ENCODE measurements around the gene ZNF776.
"Not testable (repeated sequence)": the region's sequence is repeated elsewhere in the genome, so short reads cannot be mapped to it uniquely, and the experiment has no call there.

Gene ZNF776

GRCh38 chr19:57746580-57747471 is at the start of gene ZNF776:
Gene ZNF776, plus strand, starts transcription at chr19:57746815. Its CDS starts 244 bp downstream, at chr19:57747059.
- peak; percentile 99 for FAIRE-seq

GRCh38 chr19:57701625-57702024 is 45.0 kb upstream of the ZNF776 start:
- FAIRE-seq = no peak

GRCh38 chr19:57706346-57706745 is 40.3 kb upstream of the ZNF776 start:
- FAIRE-seq = no peak

DNA sequence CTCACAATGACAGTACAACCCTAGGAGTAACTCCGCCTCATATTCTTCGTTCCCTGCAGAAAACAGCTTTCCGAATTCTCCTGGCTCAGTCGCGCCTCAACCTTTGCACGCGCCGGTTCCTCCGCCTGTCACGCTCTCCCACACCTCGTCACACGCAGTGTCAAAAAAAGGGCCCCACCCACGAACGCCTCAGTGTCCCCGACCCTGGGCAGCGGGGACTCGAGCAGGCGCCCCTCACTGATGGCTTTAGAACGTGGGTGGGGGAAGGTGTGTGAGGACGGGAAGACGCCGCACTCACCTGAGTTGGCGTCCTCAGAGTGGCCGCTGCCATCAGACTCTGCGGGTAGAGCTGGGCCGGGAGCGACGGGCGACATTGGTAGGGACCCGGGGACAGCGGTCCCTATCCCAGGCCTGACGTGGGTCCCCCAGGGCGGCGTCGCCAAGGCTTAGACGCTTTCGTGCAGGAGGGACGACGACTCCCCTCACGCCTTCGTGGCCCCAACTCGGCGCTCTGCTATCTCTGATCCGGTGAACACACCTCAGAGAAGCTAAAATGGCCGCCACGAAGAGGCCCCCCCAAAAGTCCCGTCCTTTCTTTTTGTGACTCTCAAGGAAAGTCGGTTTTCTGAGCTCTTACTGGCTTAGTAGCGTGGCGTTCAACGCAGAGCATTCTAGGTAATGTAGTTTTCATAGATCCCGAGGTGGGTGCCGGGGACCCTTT is 37.8 kb upstream of the ZNF776 start, which contains the start of gene ZNF154:
ZNF154 (minus strand) TSS at position 564 of the 721 bp plus-strand sequence; CDS start at position 331, 233 bp downstream.
- FAIRE-seq = no peak

- FAIRE-seq = no peak
These were observed 37.0 kb upstream of the ZNF776 start for GRCh38 chr19:57709616-57710015.

GRCh38 chr19:57712222-57712621 is 34.4 kb upstream of the ZNF776 start:
- FAIRE-seq = no peak

DNA sequence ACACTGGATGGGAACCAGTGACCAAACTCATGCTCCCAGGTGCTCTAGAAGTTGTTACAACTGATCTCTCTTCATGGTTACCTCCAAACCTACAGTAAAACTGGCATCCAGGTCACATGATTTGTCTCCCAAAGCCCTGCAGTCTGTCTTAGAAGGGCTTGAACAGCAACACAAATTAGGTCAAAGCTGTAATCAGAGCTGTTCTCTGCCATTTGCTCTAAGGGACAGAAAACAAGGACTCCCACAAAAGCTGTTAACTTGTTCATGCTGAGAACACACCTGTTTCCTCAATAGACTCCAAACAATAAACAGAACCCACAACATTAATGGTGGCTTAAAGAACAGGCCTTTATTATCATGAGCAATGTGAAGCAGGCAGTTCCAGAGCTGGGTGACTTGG is 27.2 kb upstream of the ZNF776 start:
- no peak for FAIRE-seq

GRCh38 chr19:57719901-57720519 is 26.6 kb upstream of the ZNF776 start:
- no peak for FAIRE-seq

- FAIRE-seq = no peak
These were observed 25.7 kb upstream of the ZNF776 start for GRCh38 chr19:57720878-57721277.

DNA sequence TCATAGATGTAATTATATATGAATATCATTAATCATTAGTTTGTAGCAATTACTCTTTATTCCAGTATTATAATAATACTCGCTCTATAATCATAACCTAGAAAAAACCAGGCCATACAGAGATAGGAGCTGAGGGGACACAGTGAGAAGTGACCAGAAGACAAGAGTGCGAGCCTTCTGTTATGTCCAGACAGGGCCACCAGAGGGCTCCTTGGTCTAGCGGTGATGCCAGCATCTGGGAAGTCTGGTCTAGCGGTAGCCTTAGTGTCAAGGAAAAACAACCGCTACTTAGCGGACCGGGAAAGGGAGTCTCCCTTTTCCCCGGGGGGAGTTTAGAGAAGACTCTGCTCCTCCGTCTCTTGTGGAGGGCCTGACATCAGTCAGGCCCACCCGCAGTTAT is 8.3 kb upstream of the ZNF776 start:
- FAIRE-seq = not testable (repeated sequence)

DNA sequence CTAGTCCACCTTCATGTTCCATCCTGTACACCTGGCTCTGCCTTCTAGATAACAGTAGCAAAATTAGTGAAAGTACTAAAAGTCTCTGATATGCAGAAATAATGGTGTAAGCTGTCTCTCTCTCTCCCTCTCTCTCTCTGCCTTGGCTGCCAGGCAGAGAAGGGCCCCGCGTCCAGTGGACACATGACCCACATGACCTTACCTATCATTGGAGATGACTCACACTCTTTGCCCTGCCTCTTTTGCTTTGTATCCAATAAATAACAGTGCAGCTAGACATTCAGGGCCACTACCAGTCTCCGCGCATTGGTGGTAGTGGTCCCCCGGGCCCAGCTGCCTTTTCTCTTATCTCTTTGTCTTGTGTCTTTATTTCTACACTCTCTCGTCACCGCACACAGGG is 7.8 kb upstream of the ZNF776 start:
- not testable (repeated sequence) for FAIRE-seq

GRCh38 chr19:57747472-57747807 is 825 bp downstream of the ZNF776 start:
- no peak for FAIRE-seq

- FAIRE-seq = no peak
These were observed 1.4 kb downstream of the ZNF776 start for GRCh38 chr19:57748029-57748428.

GRCh38 chr19:57754091-57754673 is 7.6 kb downstream of the ZNF776 start:
- FAIRE-seq = no peak

DNA sequence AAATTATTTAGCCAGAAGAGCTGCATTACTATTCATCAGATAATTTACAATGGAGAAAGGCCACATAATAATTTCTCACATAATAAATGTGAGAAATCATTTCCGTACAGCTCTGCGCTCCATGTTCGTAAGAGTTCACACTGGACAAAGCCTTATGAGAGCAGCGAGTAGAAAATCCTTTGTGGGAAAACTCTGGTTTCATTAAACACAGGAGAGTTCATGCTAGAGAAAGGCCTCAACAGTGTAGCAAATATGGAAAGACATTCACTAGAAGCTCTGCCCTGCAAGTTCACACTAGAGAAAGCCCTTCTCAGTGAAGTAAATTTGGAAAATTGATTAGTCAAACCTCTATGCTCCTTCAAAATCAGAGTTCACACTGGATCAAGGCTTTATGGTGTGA is 8.4 kb downstream of the ZNF776 start:
- no peak for FAIRE-seq

DNA sequence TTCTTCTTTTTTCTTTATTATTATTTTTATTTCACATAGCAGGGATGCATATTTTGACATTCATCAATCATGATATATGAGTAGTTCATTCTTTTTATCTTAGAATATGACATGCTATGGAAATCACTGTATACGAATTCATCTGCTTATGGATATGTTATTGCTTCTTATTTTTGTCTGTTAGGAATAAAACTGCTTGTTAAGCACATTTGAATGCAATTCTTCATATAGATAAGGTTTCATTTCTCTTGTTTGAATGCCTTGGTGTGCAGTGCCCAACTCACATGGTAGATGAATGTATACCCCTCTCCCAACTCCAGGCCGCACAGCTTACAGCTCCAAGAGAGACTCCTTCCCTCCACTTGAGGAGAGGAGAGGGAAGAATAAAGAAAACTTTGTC is 11.3 kb downstream of the ZNF776 start:
- FAIRE-seq = no peak

- no peak for FAIRE-seq
These were observed 12.5 kb downstream of the ZNF776 start for GRCh38 chr19:57759096-57759495.

DNA sequence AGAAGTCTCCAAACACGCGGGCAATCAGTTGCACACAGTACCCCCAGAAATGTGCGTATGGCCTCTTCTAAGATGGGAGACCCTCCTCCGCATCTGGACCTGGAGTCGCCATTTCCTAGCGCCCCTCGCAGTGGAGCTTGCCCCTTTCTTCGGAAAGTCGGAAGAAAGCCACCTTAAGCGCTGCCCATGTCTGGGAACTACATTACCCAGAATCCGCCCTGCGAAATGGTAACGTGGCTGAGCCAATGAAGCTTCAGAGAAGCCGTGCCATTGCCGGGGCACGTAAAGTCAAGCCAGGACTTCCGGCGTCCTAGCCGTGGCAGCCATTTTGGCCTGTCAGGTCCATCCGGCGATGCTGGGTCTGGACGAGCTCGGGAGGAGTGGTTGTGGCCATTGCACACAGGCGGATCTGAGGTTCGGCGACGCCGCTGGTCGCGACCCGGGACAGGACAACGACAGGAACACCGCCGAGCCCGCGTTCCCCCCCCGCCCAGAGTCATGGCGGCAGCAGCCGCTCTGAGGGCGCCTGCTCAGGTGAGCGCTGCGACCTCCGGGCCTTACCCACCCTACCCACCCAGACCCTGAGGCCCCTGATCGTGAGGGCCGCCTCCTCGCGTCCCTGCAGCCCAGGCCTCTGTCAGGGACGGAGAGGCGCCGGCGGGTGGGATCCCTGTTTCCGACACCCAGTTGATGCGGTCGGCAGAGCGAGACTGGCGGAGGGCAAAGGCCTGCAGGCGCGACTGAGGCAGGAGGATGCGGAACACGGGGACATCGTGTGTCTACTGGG is 22.9 kb downstream of the ZNF776 start, which contains the start of gene ZNF586:
ZNF586 (plus strand) TSS at position 332 of the 787 bp plus-strand sequence; CDS start at position 499, 167 bp downstream.
- FAIRE-seq = peak; percentile 71

DNA sequence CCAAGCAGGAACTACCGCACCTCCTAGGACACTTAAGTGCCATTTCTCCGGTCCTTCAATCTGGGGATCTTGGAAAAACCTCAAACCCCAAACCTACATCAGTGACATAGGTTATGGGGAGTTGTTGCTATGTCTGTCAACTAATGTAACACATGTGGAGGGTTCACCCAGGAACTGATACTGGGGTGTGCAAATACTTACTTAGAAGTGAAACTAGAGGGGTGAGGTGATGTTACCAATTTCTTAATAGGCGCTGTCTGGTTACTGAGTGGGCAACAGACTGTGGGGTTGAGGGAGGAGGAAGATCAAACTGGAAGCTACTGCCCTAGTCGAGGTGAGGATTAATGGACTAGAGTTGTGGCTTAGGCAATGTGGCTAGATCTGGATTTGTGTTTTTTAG is 24.8 kb downstream of the ZNF776 start:
- FAIRE-seq = no peak

DNA sequence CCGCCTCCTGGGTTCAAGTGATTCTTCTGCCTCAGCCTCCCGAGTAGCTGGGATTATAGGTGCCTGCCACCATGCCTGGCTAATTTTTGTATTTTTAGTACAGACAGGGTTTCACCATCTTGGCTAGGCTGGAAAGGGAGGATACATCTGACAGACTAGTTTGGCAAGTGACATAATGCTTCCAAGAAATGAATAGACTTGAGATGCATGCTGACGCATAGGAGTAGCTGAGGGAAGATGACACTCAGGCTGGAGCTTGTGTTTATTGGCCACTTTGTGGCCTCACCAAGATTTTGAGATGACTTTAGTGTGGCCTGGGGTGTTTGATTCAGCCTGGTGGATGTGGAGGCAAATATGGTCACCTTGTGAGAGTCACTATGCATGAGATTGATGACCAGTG is 26.9 kb downstream of the ZNF776 start:
- FAIRE-seq = no peak

GRCh38 chr19:57776764-57777296 is 30.2 kb downstream of the ZNF776 start:
- no peak for FAIRE-seq

- no peak for FAIRE-seq
These were observed 31.7 kb downstream of the ZNF776 start for GRCh38 chr19:57778336-57778735.

All from islet of Langerhans (tissue), 1 donor.